Neural progenitor cell (in vitro differentiated cells): ENCODE results near the gene IFNA17. TPM values are rescaled to one million over a fixed set of nuclear protein-coding genes. Genes with fewer than 3 reads are reported as not detected.
A peak's percentile ranks its signal among the peaks of the same experiment; 100 is the strongest.

ENCODE experiments used
- DNase-seq: peaks from one replicate; pipeline ENCODE4 v3.0.0-alpha.2; 2016; ENCODE audit warnings: low spot score
- H2AFZ ChIP-seq: fragments of 200-600 bp; sonication (generic); replicated peaks from 2 replicates; pipeline ENCODE4 v1.6.1; 2016; ENCODE audit warnings: antibody characterized with exemption
- H3F3A ChIP-seq: fragments of 200-600 bp; sonication (generic); 2 replicates; pipeline ENCODE4 v1.6.1; 2016; ENCODE audit warnings: antibody characterized with exemption, low read depth
- H3K27ac ChIP-seq: fragments of 200-600 bp; sonication (generic); 2 replicates; pipeline ENCODE4 v1.5.1; 2016; ENCODE audit warnings: mild to moderate bottlenecking
- H3K27me3 ChIP-seq: fragments of 200-600 bp; sonication (generic); 2 replicates; pipeline ENCODE4 v1.6.1; 2016; ENCODE audit warnings: mild to moderate bottlenecking, moderate library complexity
- H3K36me3 ChIP-seq: fragments of 200-600 bp; sonication (generic); 2 replicates; pipeline ENCODE4 v1.5.1; 2016
- H3K4me1 ChIP-seq: fragments of 200-600 bp; sonication (generic); 2 replicates; pipeline ENCODE4 v1.6.1; 2016; ENCODE audit warnings: mixed run types
- H3K4me2 ChIP-seq: fragments of 200-600 bp; sonication (generic); 2 replicates; pipeline ENCODE4 v1.6.1; 2016
- H3K4me3 ChIP-seq: fragments of 200-600 bp; sonication (generic); 2 replicates; pipeline ENCODE4 v1.5.1; 2016
- H3K79me2 ChIP-seq: fragments of 200-600 bp; sonication (generic); 2 replicates; pipeline ENCODE4 v1.6.1; 2016; ENCODE audit warnings: low read depth
- H3K9ac ChIP-seq: fragments of 200-600 bp; sonication (generic); 2 replicates; pipeline ENCODE4 v1.6.1; 2016
- H3K9me3 ChIP-seq: fragments of 200-600 bp; sonication (generic); 2 replicates; pipeline ENCODE4 v1.5.1; 2016; ENCODE audit warnings: low read depth
- H4K20me1 ChIP-seq: fragments of 200-600 bp; sonication (generic); 2 replicates; pipeline ENCODE4 v1.6.1; 2016; ENCODE audit warnings: low read depth
- H3K27ac Mint-ChIP-seq: 3 replicates; pipeline ENCODE4 v1.8.0; 2021; ENCODE audit warnings: mixed read lengths
- H3K27me3 Mint-ChIP-seq: 2 replicates; pipeline ENCODE4 v1.8.0; 2022; ENCODE audit warnings: low read depth, mild to moderate bottlenecking, inconsistent platforms, moderate library complexity, mixed read lengths; ENCODE audit not compliant: insufficient read depth
- H3K36me3 Mint-ChIP-seq: 3 replicates; pipeline ENCODE4 v1.8.0; 2021; ENCODE audit warnings: mixed read lengths
- H3K4me1 Mint-ChIP-seq: 3 replicates; pipeline ENCODE4 v1.8.0; 2021; ENCODE audit warnings: mixed read lengths
- H3K4me3 Mint-ChIP-seq: 3 replicates; pipeline ENCODE4 v1.8.0; 2021; ENCODE audit warnings: mild to moderate bottlenecking, moderate library complexity, mixed read lengths
- H3K9me3 Mint-ChIP-seq: 3 replicates; pipeline ENCODE4 v1.8.0; 2020; ENCODE audit warnings: mixed read lengths
- EZH2 ChIP-seq: fragments of 200-600 bp; sonication (generic); IDR thresholded peaks from 2 replicates; pipeline ENCODE4 v1.6.1; 2017; ENCODE audit warnings: antibody characterized with exemption, mild to moderate bottlenecking, moderate library complexity
- EZH2phosphoT487 ChIP-seq: fragments of 200-600 bp; sonication (generic); IDR thresholded peaks from 2 replicates; pipeline ENCODE4 v1.6.1; 2017; ENCODE audit warnings: antibody characterized with exemption
- total RNA-seq: library from RNA; depleted of rRNA; stranded (reverse); fragments of >200 nt; gene quantifications from 2 replicates; pipeline ENCODE4 v1.2.3, GENCODE V29; 2015; ENCODE audit warnings: low replicate concordance
- TF ChIP-seq, protein P1 (sequence below): fragments of 200-600 bp; sonication (generic); IDR thresholded peaks from 2 replicates; pipeline ENCODE4 v1.5.1; 2017; ENCODE audit warnings: antibody characterized with exemption, mild to moderate bottlenecking

Gene IFNA17
- total RNA-seq, 1 donor from 2014 or later = not detected

- Mint-ChIP-seq H3K27ac (no peak overlapping the region), H3K4me1 (peaks cover 16% of the 10 kb centered on the region), H3K4me3 (no peak overlapping the region), H3K27me3 (peaks cover 2% of the 10 kb centered on the region), H3K9me3 (peaks cover 3% of the 10 kb centered on the region), H3K36me3 (no peaks in the 10 kb centered on the region)
- Histone ChIP-seq H3K4me2 (peak overlapping the region; percentile 63), H3K9ac (no peak overlapping the region), H4K20me1 (no peaks in the 10 kb centered on the region), H3K27me3 (peaks cover 7% of the 10 kb centered on the region), H3K4me1 (peaks cover 3% of the 10 kb centered on the region), H2AFZ (no peak overlapping the region), H3K36me3 (no peaks in the 10 kb centered on the region), H3K27ac (no peak overlapping the region), H3K4me3 (peak overlapping the region; percentile 15), H3K79me2 (no peaks in the 10 kb centered on the region), H3F3A (peaks cover 5% of the 10 kb centered on the region), H3K9me3 (no peaks in the 10 kb centered on the region)
- TF ChIP-seq EZH2phosphoT487 (no peak), EZH2 (no peak)
- TF ChIP-seq, protein P1, sequence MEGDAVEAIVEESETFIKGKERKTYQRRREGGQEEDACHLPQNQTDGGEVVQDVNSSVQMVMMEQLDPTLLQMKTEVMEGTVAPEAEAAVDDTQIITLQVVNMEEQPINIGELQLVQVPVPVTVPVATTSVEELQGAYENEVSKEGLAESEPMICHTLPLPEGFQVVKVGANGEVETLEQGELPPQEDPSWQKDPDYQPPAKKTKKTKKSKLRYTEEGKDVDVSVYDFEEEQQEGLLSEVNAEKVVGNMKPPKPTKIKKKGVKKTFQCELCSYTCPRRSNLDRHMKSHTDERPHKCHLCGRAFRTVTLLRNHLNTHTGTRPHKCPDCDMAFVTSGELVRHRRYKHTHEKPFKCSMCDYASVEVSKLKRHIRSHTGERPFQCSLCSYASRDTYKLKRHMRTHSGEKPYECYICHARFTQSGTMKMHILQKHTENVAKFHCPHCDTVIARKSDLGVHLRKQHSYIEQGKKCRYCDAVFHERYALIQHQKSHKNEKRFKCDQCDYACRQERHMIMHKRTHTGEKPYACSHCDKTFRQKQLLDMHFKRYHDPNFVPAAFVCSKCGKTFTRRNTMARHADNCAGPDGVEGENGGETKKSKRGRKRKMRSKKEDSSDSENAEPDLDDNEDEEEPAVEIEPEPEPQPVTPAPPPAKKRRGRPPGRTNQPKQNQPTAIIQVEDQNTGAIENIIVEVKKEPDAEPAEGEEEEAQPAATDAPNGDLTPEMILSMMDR = peak; percentile 79
- DNase-seq = peak; percentile 65
Observed at GRCh38 chr9:21252721-21253547, 24.9 kb upstream of the IFNA17 start.

DNA sequence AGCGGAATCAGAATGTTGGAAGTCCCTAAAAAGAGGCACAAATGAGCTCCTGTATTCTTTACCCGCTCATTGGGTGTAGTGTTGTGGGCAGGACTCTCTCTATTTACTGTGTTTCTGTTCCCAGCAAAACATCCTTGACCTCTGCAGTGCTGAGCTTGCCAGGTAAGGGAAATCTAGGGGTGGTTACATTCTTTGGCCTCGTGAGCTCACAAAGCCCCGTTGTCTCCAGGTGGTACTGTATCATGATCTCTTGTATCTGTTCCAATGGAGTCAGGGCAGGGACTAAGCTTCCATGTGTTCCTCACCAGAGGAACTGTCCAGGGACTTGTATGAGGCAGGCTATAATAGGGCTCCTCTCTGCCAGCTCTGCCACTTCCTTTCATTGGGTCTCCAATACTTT, 23.6 kb upstream of the IFNA17 start:
- Histone ChIP-seq H3K9me3 (no peaks in the 10 kb centered on the region), H3K4me3 (no peak overlapping the region), H3K9ac (no peak overlapping the region), H2AFZ (no peak overlapping the region), H3F3A (peaks cover 5% of the 10 kb centered on the region), H3K4me1 (peaks cover 3% of the 10 kb centered on the region), H3K36me3 (no peaks in the 10 kb centered on the region), H3K27me3 (peaks cover 7% of the 10 kb centered on the region), H3K27ac (no peak overlapping the region), H3K79me2 (no peaks in the 10 kb centered on the region), H3K4me2 (no peak overlapping the region), H4K20me1 (no peaks in the 10 kb centered on the region)
- Mint-ChIP-seq H3K27ac (no peak overlapping the region), H3K4me3 (no peak overlapping the region), H3K36me3 (no peaks in the 10 kb centered on the region), H3K4me1 (peaks cover 16% of the 10 kb centered on the region), H3K27me3 (peaks cover 2% of the 10 kb centered on the region), H3K9me3 (no peaks in the 10 kb centered on the region)
- TF ChIP-seq EZH2 = no peak
- TF ChIP-seq, protein P1 = no peak
- TF ChIP-seq EZH2phosphoT487 = no peak
- no peak for DNase-seq

DNA sequence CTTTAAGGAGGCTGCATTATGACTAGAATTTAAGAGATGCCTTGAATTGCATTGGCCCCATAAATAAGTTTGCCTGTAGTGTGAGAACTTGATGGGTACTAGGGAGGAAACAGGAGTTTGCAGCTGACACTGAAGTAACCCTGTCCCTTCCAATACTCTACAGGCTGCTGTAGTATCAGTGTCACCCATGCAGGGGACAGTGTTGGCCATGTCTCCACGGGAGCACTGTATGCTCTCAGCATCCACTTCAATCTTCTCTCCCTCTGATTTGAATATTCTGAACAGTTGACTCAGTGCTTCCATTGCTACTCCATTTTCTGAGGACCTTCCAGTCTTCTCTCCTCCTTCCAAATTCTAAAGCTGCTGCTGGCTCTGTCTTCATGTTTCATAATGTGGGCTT, 23.2 kb upstream of the IFNA17 start:
- no peak overlapping the region for H3K4me2 ChIP-seq
- peaks cover 5% of the 10 kb centered on the region for H3F3A ChIP-seq
- H3K27ac ChIP-seq = no peak overlapping the region
- no peaks in the 10 kb centered on the region for H3K36me3 ChIP-seq
- no peaks in the 10 kb centered on the region for H4K20me1 ChIP-seq
- TF ChIP-seq, protein P1 = no peak
- TF ChIP-seq EZH2 (no peak), EZH2phosphoT487 (no peak)
- no peak overlapping the region for H3K4me3 Mint-ChIP-seq
- H3K27me3 Mint-ChIP-seq = peaks cover 2% of the 10 kb centered on the region
- H3K9me3 ChIP-seq = no peaks in the 10 kb centered on the region
- peaks cover 16% of the 10 kb centered on the region for H3K4me1 Mint-ChIP-seq
- H3K79me2 ChIP-seq = no peaks in the 10 kb centered on the region
- peaks cover 7% of the 10 kb centered on the region for H3K27me3 ChIP-seq
- H2AFZ ChIP-seq = no peak overlapping the region
- DNase-seq = no peak
- H3K9me3 Mint-ChIP-seq = no peaks in the 10 kb centered on the region
- H3K27ac Mint-ChIP-seq = no peak overlapping the region
- H3K9ac ChIP-seq = no peak overlapping the region
- H3K36me3 Mint-ChIP-seq = no peaks in the 10 kb centered on the region
- H3K4me3 ChIP-seq = no peak overlapping the region
- peaks cover 3% of the 10 kb centered on the region for H3K4me1 ChIP-seq
